GM19438 (cell line): ENCODE data around the gene DUS3L.
"Not testable (repeated sequence)": the region's sequence is repeated elsewhere in the genome, so short reads cannot be mapped to it uniquely, and the experiment has no call there.

Experiments
- ATAC-seq: cut with Tn5 transposase; IDR thresholded peaks from one replicate; pipeline ENCODE4 v1.9.1; 2021; ENCODE audit warnings: low read depth; ENCODE audit not compliant: unreplicated experiment

DUS3L gene

DNA sequence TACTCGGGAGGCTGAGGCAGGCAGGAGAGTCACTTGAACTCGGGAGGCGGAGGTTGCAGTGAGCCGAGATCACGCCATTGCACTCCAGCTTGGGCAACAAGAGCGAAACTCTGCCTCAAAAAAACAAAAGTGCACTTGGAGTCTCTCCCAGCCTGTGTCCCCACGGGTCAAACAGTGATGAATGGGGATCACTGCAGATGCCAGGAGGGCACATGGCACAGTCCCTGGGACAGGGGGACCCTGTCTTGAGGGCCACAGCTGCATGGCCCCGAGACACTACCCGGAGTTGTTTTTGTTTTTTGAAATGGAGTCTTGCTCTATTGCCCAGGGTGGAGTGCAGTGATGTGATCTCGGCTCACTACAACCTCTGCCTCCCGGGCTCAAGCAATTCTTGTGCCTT lies 10.0 kb downstream of the DUS3L start:
- ATAC-seq: not testable (repeated sequence)

DNA sequence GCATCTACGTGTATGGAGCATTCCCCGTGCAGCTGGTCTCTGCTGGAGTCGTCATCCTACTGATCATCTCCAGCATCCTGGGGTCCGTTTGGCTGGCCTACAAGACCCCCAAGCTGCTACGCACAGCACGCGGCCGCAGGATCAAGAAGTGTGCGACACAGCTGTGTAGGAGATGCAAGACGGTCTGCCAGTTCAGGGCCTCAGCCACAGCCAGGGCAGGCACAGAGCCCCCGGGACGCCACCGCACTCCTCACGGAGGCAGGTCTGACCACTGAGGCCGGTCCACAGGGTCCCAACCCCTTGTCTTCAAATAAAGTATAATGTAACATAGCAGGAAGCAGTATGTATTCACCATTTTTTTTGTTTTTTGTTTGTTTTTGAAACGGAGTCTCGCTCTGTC lies 12.6 kb downstream of the DUS3L start:
- no peak for ATAC-seq

DNA sequence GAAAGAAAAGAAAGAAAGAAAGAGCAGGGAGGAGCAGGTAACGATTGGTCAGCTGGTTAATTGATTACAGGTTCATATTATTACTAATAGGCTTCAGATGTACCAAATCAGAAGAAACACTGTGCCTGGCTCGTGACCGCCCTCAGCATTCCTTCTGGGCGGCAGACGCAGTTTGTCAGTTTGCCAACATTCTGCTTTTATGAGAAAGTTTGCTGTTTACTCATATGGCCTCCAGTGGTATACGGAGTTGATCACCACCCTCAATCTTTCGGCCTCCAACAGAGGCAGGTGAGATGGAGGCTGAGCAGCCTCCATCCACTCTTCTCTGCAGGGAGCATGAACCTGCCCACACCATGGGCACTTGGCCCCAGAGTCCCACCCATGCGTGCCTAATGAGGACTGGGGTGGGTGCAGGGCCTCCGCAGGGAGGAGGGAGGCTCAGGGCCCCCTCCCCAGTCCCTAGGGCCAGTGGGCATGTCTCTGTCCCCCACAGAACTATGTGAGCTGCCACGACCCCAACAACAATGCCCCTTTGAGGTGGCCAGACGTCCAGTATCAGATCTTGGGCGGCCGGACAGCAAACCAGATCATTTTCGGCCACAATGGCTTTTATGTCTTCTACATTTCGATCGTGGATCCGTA lies 15.2 kb downstream of the DUS3L start:
- ATAC-seq: no peak

GRCh38 chr19:5774921-5775320 lies 16.0 kb downstream of the DUS3L start:
- no peak for ATAC-seq

- ATAC-seq: no peak
Observed at GRCh38 chr19:5773276-5773675, 17.7 kb downstream of the DUS3L start.

DNA sequence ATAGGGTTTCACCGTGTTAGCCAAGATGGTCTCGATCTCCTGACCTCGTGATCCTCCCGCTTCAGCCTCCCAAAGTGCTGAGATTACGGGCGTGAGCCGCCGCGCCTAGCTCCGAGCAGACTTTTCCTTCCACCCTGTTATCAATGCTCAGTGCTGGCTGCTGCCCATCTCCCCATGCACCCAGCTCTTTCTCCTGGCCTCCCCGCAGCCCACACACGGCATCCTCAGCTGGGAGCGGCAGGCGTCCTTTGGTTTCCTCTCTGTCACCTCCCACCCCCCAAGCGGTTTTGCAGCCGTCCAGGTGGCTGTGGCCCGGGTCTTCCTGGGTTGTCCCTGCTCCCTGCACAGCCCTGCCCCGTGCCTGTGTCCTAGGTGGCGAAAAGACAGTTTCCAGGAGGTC lies 18.5 kb downstream of the DUS3L start:
- no peak for ATAC-seq

DNA sequence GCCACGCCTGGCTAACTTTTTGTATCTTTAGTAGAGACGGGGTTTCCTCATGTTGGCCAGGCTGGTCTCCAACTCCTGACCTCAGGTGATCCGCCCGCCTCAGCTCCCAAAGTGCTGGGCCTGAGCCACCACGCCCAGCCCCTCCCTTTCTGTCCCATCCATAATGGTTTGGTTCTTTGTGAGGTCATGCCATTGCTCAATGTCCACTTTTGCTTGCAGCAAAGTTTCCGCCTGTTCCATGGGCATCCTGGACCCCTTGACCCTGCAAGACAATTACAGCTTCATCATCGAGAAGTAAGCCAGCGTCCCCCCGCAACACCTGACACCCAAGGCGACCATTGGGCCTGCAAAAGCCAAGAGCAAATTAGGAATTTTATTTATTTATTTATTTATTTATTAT lies 23.0 kb downstream of the DUS3L start:
- no peak for ATAC-seq

- ATAC-seq: no peak
Observed at GRCh38 chr19:5765220-5765619, 25.7 kb downstream of the DUS3L start.

DNA sequence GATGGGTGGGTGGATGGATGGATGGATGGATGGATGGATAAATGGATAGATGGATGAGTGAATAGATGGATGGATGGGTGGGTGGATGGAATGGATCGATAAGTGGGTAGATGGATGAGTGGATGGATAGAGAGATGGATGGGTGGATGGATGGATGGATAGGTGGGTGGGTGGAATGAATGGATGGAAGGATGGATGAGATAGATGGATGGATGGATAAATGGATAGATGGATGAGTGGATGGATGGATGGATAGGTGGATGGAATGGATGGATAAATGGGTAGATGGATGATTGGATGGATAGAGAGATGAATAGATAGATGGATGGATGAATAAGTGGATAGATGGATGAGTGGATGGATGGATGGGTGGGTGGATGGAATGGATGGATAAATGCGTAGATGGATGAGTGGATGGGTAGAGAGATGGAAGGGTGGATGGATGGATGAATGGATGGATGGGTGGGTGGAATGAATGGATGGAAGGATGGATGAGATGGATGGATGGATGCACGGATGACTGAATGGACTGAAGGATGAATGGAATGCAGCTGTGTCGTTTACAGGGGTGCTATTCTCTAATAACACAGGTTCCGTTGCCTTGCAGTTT lies 28.2 kb downstream of the DUS3L start:
- no peak for ATAC-seq

- no peak for ATAC-seq
Observed at GRCh38 chr19:5753743-5754142, 37.2 kb downstream of the DUS3L start.

DNA sequence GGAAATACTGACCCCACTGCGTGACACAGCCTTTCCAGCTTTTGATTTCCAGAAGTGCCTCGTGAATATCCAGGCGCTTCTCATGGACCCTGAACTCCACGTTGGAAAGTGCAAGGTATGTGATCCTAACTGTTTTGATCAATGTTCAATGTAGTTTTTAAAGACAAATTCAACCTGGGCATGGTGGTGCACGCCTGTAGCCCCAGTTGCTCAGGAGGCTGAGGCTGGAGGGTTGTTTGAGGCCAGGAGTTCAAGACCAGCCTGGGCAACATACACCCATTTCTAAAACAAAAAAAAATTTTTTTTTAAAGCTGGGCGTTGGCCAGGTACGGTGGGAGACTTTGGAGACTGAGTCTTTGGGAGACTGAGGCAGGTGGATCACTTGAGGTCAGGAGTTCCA lies 39.3 kb downstream of the DUS3L start:
- no peak for ATAC-seq

GRCh38 chr19:5749505-5749904 lies 41.5 kb downstream of the DUS3L start:
- ATAC-seq: no peak

GRCh38 chr19:5748920-5749319 lies 42.0 kb downstream of the DUS3L start:
- not testable (repeated sequence) for ATAC-seq

DNA sequence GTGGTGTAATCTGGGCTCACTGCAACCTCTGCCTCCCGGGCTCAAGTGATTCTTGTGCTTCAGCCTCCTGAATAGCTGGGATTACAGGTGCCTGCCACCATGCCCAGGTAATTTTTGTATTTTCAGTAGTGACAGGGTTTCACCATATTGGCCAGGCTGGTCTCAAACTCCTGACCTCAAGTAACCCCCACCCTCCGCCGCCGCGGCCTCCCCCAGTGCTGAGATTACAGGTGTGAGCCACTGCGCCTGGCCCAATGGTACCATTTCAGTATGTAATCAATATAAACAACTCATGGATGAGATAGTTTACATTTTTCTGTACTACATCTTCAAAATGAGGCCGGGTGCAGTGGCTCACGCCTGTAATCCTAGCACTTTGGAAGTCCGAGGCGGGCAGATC lies 46.0 kb downstream of the DUS3L start:
- not testable (repeated sequence) for ATAC-seq

GRCh38 chr19:5743630-5744029 lies 47.3 kb downstream of the DUS3L start:
- no peak for ATAC-seq

DNA sequence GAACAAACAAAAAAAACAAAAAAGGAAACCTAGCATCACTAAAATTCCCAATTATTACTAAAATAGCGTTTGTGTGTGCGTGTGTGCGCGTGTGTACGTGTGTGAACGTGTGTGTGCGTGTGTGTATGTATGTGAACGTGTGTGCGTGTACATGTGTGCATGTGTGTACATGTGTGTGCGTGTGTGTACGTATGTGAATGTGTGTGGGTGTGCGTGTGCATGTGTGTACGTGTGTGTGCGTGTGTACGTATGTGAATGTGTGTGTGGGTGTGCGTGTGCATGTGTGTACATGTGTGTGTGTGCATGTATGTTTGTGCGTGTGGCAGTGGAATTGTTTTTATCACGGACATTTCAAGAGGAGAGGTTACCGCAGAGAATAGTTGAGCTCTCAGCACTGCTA lies 48.9 kb downstream of the DUS3L start:
- ATAC-seq: no peak

DNA sequence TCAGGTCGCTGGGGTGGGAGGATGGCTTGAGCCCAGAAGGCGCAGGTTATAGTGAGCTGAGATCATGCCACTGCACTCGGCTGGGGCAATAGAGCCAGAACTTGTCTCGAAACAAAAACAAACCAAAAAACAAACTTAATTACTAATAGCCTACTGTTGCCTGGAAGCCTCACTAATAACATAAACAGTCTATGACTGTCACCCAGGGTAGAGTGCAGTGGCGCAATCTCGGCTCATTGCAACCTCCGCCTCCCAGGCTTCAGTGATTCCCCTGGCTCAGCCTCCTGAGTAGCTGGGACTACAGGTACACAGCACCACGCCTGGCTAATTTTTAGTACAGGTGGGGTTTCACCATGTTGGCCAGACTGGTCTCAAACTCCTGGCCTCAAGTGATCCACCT lies 52.5 kb downstream of the DUS3L start:
- no peak for ATAC-seq
